NCI-H2029 treated with DMSO at 0.1 percent for 48 hours (cell line): Measurements from ENCODE around the gene ZNF507.
"Not testable (repeated sequence)": the region's sequence is repeated elsewhere in the genome, so short reads cannot be mapped to it uniquely, and the experiment has no call there.

Experiments
- DNase-seq: peaks from one replicate; lab custom pipeline; 2025; lab: John Stamatoyannopoulos, UW

The ZNF507 gene

GRCh38 chr19:32368787-32369186 lies 23.4 kb downstream of the ZNF507 start:
- no peak for DNase-seq

GRCh38 chr19:32372726-32373517 lies 27.5 kb downstream of the ZNF507 start:
- no peak for DNase-seq

DNA sequence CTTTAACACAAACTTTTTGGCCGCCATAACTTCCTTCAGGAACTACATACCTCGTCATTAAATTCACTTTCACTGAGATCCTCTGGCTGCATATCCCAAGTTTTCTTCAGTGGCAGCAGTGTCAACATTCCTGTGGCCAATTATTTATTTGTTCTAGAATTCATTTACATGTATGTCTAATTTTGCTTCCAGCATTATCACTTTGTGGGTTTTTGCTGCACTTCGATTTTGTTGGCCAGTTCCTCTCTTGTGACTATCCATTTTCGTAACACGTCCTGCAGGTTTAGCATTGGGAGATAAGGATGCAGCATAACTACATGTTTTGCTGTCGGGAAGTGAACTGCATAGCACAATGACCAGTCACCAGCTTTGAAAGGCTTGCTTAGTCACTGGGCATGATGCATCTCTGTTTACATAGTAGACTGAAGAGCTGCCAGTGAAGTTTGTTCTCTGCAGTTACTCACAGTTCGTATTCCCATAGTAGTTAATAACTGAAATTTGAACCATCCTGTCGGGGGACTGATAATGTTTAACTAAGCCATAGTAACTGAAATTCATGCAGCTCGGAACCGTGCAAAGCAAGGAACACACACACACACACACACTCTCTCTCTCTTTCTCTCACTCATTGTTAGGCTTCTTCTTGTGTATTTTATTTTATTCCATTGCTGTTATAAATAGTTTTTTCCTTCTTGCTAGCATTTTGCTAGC lies 28.3 kb downstream of the ZNF507 start:
- DNase-seq, result peak; percentile 52

GRCh38 chr19:32374362-32374761 lies 29.0 kb downstream of the ZNF507 start:
- not testable (repeated sequence) for DNase-seq

DNA sequence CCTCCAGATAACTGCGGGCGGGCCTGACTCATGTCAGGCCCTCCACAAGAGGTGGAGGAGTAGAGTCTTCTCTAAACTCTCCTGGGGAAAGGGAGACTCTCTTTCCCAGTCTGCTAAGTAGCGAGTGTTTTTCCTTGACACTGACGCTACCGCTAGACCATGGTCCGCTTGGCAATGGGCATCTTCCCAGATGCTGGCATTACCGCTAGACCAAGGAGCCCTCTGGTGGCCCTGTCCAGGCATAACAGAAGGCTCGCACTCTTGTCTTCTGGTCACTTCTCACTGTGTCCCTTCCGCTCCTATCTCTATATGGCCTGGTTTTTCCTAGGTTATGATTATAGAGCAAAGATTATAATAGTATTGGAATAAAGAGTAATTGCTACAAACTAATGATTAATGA lies 31.7 kb downstream of the ZNF507 start:
- not testable (repeated sequence) for DNase-seq

DNA sequence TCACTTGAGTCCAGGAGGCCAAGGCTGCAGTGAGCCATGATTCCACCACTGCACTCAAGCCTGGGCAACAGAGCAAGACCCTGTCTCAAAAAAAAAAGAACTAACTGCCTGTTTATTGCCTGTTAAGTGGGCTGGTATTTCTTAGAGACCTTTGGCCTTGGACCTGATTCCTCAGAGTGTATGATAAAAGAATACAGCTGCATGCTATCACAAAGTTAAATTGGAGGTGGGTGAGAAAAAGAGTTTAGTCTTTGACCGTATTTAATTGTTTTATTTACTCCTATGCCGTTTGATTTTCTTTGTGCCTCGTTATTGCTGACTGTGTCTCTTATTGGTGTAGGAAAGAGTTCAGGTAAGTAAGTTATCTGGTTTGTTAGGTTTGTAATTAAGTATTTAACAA lies 34.9 kb downstream of the ZNF507 start:
- DNase-seq, result no peak

GRCh38 chr19:32387701-32388392 lies 42.4 kb downstream of the ZNF507 start:
- DNase-seq, result no peak

DNA sequence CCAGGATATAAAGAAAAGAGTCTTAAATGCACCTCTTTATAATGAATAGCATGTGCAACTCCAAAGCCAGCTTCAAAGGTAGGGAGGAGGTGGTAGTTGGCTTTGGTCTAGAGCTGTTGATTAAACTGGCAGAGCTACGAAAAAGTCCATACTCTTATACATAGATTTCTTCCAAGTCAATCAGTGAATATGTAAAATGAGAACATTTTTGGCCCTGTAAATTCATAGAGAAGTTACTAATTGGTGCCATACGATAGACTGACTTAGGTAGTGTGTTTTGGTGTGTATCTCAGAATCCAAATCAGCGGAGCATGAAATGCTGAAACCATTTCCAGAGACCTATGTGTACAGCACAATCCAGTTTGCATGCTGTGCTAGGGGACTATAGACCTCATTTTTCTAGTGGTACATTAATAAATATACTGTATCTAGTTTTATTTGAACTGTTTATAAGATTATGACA lies 43.0 kb downstream of the ZNF507 start:
- no peak for DNase-seq

DNA sequence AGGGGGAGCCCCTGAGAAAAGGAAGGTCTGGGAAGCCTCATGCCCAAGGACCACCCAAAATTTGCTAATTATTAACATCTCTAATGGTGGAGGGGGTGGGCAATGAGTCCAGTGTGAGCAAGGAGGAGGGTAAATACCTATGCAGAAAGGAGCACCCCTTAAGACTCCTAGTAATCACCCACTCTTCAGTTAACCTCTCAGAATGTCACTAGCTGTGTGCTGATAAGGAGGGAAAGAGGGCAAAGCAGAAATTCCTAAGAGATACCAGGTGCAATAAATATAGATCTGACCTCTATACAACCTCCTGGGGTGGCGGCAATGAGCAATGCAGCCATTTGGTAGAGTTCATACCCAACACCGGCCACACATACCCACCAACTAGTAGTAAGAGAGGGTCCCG lies 47.5 kb downstream of the ZNF507 start:
- DNase-seq, result no peak

- no peak for DNase-seq
Measured at GRCh38 chr19:32396046-32396652, 50.7 kb downstream of the ZNF507 start.

- DNase-seq, result no peak
Measured at GRCh38 chr19:32397671-32398101, 52.3 kb downstream of the ZNF507 start.

DNA sequence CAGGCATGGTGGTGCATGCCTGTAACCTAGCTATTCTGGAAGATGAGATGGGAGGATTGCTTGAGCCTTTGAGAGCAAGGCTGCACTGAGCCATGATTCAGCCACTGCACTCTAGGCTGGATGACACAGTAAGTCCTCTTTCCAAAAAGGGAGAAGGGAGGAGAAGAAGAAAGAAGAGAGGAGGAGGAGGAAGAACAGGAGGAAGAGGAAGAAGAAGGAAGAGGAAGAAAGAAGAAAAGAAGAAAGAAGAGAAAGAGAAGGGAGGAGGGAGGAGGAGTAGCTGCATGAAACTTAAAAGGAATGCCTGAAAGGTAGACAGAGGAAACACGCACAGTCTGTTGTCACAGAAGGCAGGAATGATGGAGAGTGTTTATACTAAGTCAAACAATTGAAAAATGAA lies 56.6 kb downstream of the ZNF507 start:
- DNase-seq, result no peak

DNA sequence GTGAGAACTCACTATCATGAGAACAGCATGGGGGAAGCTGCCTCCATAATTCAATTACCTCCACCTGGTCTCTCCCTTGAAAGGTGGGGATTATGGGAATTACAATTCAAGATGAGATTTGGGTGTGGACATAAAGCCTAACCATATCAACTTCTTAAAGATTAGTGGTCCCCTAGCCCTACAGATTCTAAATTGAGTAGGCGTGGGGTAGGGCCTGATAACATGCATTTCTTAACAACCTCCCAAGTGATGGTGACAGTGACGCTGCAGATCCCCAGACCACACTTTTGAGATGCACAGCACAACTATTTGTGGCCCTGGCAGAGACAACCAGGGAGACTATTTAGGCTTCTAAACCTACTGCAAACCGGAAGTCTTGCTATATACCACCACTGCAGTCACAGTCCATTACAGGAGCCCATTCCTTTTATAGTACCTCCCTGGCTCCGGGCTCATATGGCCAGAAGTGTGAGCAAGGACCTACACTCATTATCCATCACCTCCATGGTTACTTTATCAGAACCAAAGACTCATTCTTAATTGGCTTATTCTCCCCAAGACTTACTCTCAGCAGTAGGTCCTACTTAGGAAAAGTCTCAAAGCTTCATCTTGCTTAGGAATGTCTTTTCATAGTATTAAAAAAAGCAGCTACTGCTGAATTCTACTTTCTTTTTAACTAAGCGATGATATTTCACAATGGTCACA lies 58.0 kb downstream of the ZNF507 start:
- no peak for DNase-seq

GRCh38 chr19:32404213-32404932 lies 59.0 kb downstream of the ZNF507 start:
- no peak for DNase-seq

- DNase-seq, result no peak
Measured at GRCh38 chr19:32404933-32405430, 59.6 kb downstream of the ZNF507 start.

GRCh38 chr19:32405431-32406160 lies 60.2 kb downstream of the ZNF507 start, which contains the start of gene DPY19L3:
Gene DPY19L3 (plus strand): TSS chr19:32405770. CDS start chr19:32408254, 2,484 bp downstream.
- DNase-seq, result peak; percentile 70

- DNase-seq, result peak; percentile 29
Measured at GRCh38 chr19:32406161-32407003, 61.0 kb downstream of the ZNF507 start.

DNA sequence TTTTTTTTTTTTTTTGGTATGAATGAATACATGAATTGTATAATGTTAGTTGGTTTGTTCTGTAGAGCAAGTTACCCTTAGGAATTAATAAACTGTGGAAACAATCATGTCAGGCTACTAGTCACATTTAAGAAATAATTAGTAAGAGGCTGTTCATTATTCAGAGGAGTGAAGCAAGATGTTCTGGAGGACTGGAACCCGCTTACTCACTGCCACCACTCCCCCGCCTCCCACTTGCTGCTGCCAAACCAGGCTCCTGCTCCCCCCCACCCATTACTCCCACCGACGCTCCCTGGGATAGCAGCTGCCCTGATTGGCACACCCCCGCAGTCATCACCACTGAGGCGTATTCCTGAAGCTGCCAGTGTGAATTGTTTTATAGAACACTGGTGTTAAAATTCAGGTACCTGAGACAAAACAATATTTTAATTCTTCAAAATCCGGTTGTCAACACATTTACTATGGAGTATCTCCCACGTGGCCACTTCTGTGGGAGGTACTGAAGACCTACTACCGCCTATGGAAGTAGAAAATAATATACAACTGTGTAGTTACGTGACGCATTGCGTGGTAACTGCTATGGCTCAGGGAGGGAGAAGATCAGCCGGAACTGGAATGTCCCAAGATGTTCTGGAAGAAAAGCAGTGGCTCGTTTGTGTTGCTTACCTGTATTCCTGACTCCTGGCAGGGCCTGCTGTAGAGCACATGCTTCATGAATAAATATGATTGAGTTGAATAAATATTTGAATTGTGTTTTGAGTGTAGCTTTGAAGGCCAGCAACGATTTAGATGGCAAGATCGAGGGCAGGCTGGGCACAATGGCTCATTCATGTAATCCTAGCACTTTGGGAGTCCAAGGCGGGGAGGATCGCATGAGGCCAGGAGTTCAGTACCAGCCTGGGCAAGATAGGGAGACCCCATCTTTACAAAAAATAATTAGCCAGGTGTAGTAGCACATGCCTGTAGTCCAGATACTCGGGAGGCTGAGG lies 61.9 kb downstream of the ZNF507 start:
- peak; percentile 69 for DNase-seq
